IMR-90 (cell line): ENCODE measurements around the gene PSMB3. TPM values are rescaled to one million over a fixed set of nuclear protein-coding genes. Genes with fewer than 3 reads are reported as not detected.

Experiments
- ATAC-seq: fragments of 200-7000 bp; cut with Tn5 transposase; 2 replicates; pipeline ENCODE4 v1.9.1; 2020; ENCODE audit warnings: low read depth, mild to moderate bottlenecking, moderate library complexity
- BruUV-seq: library from RNA; stranded (reverse); fragments of 400-500 nt; replicated peaks from 2 replicates; lab custom pipeline; 2021; lab: Mats Ljungman, UMichigan
- CTCF ChIA-PET: fragments of 300-600 bp; formaldehyde crosslinking; extraction: SDS; loops from one replicate; lab custom pipeline; 2021; ENCODE audit warnings: antibody characterized with exemption; lab: Yijun Ruan, JAX
- POLR2A ChIA-PET: fragments of 300-600 bp; sonication (Branson Sonifier 250); formaldehyde crosslinking; loops from one replicate; lab custom pipeline; 2022; ENCODE audit warnings: antibody characterized with exemption; ENCODE audit not compliant: unreplicated experiment; lab: Charles Lee
- DNase-seq: peaks from one replicate; pipeline ENCODE4 v3.0.0; 2013
- H2AFZ ChIP-seq: replicated peaks from 2 replicates; pipeline ENCODE3; 2013; ENCODE audit warnings: low read length, mild to moderate bottlenecking; ENCODE audit not compliant: poor library complexity
- H2AK5ac ChIP-seq: 2 replicates; pipeline ENCODE4 v1.6.1; 2013; ENCODE audit warnings: low read depth, low read length, inconsistent platforms
- H2AK9ac ChIP-seq: replicated peaks from 2 replicates; pipeline ENCODE3; 2013; ENCODE audit warnings: mild to moderate bottlenecking, low read depth, low read length, moderate library complexity; ENCODE audit not compliant: poor library complexity
- H2BK120ac ChIP-seq: 2 replicates; pipeline ENCODE4 v1.6.1; 2013; ENCODE audit warnings: low read depth, low read length, inconsistent platforms
- H2BK15ac ChIP-seq: 3 replicates; pipeline ENCODE4 v1.6.1; 2013; ENCODE audit warnings: low read depth, low read length, inconsistent platforms
- H2BK20ac ChIP-seq: 2 replicates; pipeline ENCODE4 v1.6.1; 2013; ENCODE audit warnings: low read depth, mild to moderate bottlenecking, inconsistent platforms, low read length, moderate library complexity
- H2BK5ac ChIP-seq: 2 replicates; pipeline ENCODE4 v1.6.1; 2013; ENCODE audit warnings: mild to moderate bottlenecking, low read depth, low read length, inconsistent platforms; ENCODE audit not compliant: poor library complexity, severe bottlenecking
- H3K14ac ChIP-seq: replicated peaks from 2 replicates; pipeline ENCODE4 v1.6.1; 2013; ENCODE audit warnings: low read depth, low read length, inconsistent platforms
- H3K18ac ChIP-seq: 2 replicates; pipeline ENCODE4 v1.6.1; 2013; ENCODE audit warnings: low read depth, low read length, control low read depth
- H3K23ac ChIP-seq: 2 replicates; pipeline ENCODE4 v1.6.1; 2013; ENCODE audit warnings: low read depth, low read length, inconsistent platforms
- H3K27ac ChIP-seq: 2 replicates; pipeline ENCODE4 v1.5.1; 2013; ENCODE audit warnings: mild to moderate bottlenecking, control low read depth, low read length; ENCODE audit not compliant: insufficient read depth
- H3K27me3 ChIP-seq: 2 replicates; pipeline ENCODE4 v1.6.1; 2013; ENCODE audit warnings: low read length; ENCODE audit not compliant: control insufficient read depth, insufficient read depth
- H3K36me3 ChIP-seq: 2 replicates; pipeline ENCODE4 v1.6.1; 2013; ENCODE audit warnings: low read length, mixed read lengths; ENCODE audit not compliant: control insufficient read depth, insufficient read depth
- H3K4ac ChIP-seq: 2 replicates; pipeline ENCODE4 v1.6.1; 2013; ENCODE audit warnings: low read depth, low read length, inconsistent platforms
- H3K4me1 ChIP-seq: 2 replicates; pipeline ENCODE4 v1.6.1; 2013; ENCODE audit warnings: low read length, mixed read lengths; ENCODE audit not compliant: control insufficient read depth, insufficient read depth
- H3K4me2 ChIP-seq: 2 replicates; pipeline ENCODE4 v1.6.1; 2013; ENCODE audit warnings: low read depth, mild to moderate bottlenecking, control low read depth, low read length, moderate library complexity
- H3K4me3 ChIP-seq: 2 replicates; pipeline ENCODE4 v1.5.1; 2013; ENCODE audit warnings: low read depth, mild to moderate bottlenecking, control low read depth, low read length, moderate library complexity; ENCODE audit not compliant: insufficient read depth
- H3K56ac ChIP-seq: 2 replicates; pipeline ENCODE4 v1.6.1; 2013; ENCODE audit warnings: low read length, inconsistent platforms; ENCODE audit not compliant: insufficient read depth; ENCODE audit errors: extremely low read depth
- H3K79me1 ChIP-seq, 2 experiments: 2 replicates each; pipeline ENCODE4 v1.6.1; 2013; ENCODE audit warnings: low read length in 2 of 2, inconsistent platforms in 1 of 2, low read depth in 1 of 2
- H3K9ac ChIP-seq: 2 replicates; pipeline ENCODE4 v1.6.1; 2013; ENCODE audit warnings: low read depth, low read length, control low read depth
- H3K9me1 ChIP-seq: 2 replicates; pipeline ENCODE4 v1.6.1; 2013; ENCODE audit warnings: low read length, inconsistent platforms; ENCODE audit not compliant: insufficient read depth
- H3K9me3 ChIP-seq: 2 replicates; pipeline ENCODE4 v1.6.1; 2013; ENCODE audit warnings: low read length; ENCODE audit not compliant: control insufficient read depth, insufficient read depth
- H4K20me1 ChIP-seq: 2 replicates; pipeline ENCODE4 v1.6.1; 2013; ENCODE audit warnings: low read length, inconsistent platforms; ENCODE audit not compliant: insufficient read depth
- H4K5ac ChIP-seq: 2 replicates; pipeline ENCODE4 v1.6.1; 2013; ENCODE audit warnings: mild to moderate bottlenecking, low read depth, low read length, control low read depth
- H4K8ac ChIP-seq, 2 experiments: 2 replicates each; pipeline ENCODE4 v1.6.1; 2013; ENCODE audit warnings: low read depth in 2 of 2, low read length in 2 of 2, control low read depth in 1 of 2, inconsistent platforms in 1 of 2
- H4K91ac ChIP-seq: 2 replicates; pipeline ENCODE4 v1.6.1; 2013; ENCODE audit warnings: low read depth, low read length, inconsistent platforms; ENCODE audit not compliant: insufficient read depth
- CEBPB ChIP-seq: IDR thresholded peaks from 2 replicates; pipeline ENCODE4 v1.6.1; 2012; ENCODE audit warnings: low read depth, low read length, improper control_type of control experiment
- CHD1 ChIP-seq: IDR thresholded peaks from 2 replicates; pipeline ENCODE4 v1.6.1; 2012; ENCODE audit warnings: low read depth, low read length, improper control_type of control experiment
- CTCF ChIP-seq: conservative IDR thresholded peaks from 2 replicates; pipeline ENCODE4 v1.5.1; 2012; ENCODE audit warnings: mild to moderate bottlenecking, low read depth, low read length, improper control_type of control experiment
- MXI1 ChIP-seq: IDR thresholded peaks from 2 replicates; pipeline ENCODE4 v1.6.1; 2012; ENCODE audit warnings: low read depth, mild to moderate bottlenecking, low read length, moderate library complexity, borderline replicate concordance
- RCOR1 ChIP-seq: IDR thresholded peaks from 2 replicates; pipeline ENCODE4 v1.6.1; 2012; ENCODE audit warnings: mild to moderate bottlenecking, low read length, improper control_type of control experiment; ENCODE audit not compliant: insufficient replicate concordance
- WGBS, 2 experiments: methylation state at CpG; one replicate each; pipeline versions ENCODE4 v1.1.5 to v1.1.7; 2013; ENCODE audit warnings: missing lambda C conversion rate in 2 of 2; ENCODE audit not compliant: insufficient read length in 1 of 2; ENCODE audit errors: extremely low coverage in 2 of 2; 5-methylcytosine and 5-hydroxymethylcytosine counted together
- dilution Hi-C: fragments of 300-500 bp; cut with HindIII; formaldehyde crosslinking; loops from one replicate; pipeline ENCODE4 v1.14.3; 2018; ENCODE audit warnings: low sequenced_read_pairs; ENCODE audit not compliant: unreplicated experiment
- in situ Hi-C: fragments of 300-500 bp; cut with MboI; formaldehyde crosslinking; loops from 3 replicates; pipeline ENCODE4 v1.14.3; 2019; ENCODE audit warnings: low sequenced_read_pairs, inconsistent platforms, mixed read lengths
- intact Hi-C: fragments of 100-400 bp; cut with micrococcal nuclease; formaldehyde crosslinking; loops from 2 replicates; pipeline ENCODE4 v1.10.0; 2022
- polyA plus RNA-seq, 3 experiments: library from polyadenylated mRNA; depleted of rRNA; stranded (reverse); fragments of >200 nt; gene quantifications; 2 replicates each; pipeline ENCODE4 v1.2.3, GENCODE V29; 2012; ENCODE audit warnings: low replicate concordance in 1 of 3
- total RNA-seq: library from RNA; depleted of rRNA; stranded (reverse); fragments of >200 nt; gene quantifications from 2 replicates; pipeline ENCODE4 v1.2.3, GENCODE V29; 2012

PSMB3 gene
- total and polyA plus RNA-seq, 2 of the 4 experiments (the other 2 are of a cell fraction): 480 to 828 TPM

GRCh38 chr17:38742411-38743308 is 9.9 kb upstream of the PSMB3 start:
- peak; percentile 84 for DNase-seq
- no peaks in the 10 kb centered on the region for H3K27me3 ChIP-seq
- H3K4ac ChIP-seq: no peak overlapping the region
- H2BK15ac ChIP-seq: no peak overlapping the region
- dilution Hi-C loops: no loop called here
- no peak overlapping the region for H4K91ac ChIP-seq
- no TSS peak for BruUV-seq
- no peak overlapping the region for H3K14ac ChIP-seq
- H2BK5ac ChIP-seq: no peak overlapping the region
- peaks cover 84% of the 10 kb centered on the region for H4K20me1 ChIP-seq
- CTCF ChIA-PET: no interaction called here
- H4K5ac ChIP-seq: no peak overlapping the region
- no peak overlapping the region for H3K9ac ChIP-seq
- H4K8ac ChIP-seq: no peak overlapping the region
- H3K79me1 ChIP-seq: peaks cover 15 to 84% of the 10 kb centered on the region in 2 experiments
- no peak overlapping the region for H3K27ac ChIP-seq
- H2AFZ ChIP-seq: peak overlapping the region; percentile 47
- H2BK20ac ChIP-seq: no peak overlapping the region
- in situ Hi-C loops: no loop called here
- H3K23ac ChIP-seq: no peak overlapping the region; the same call in 1 of the 2 replicates
- 43% methylated on average over 11 of the region's 22 CpGs; no CpG with 5 or more reads in 1 of the 2 experiments for WGBS, 2 experiments
- H3K56ac ChIP-seq: no peak overlapping the region
- H3K36me3 ChIP-seq: peaks cover 25% of the 10 kb centered on the region
- intact Hi-C loops: no loop called here
- no peak overlapping the region for H3K4me3 ChIP-seq
- H2BK120ac ChIP-seq: no peak overlapping the region
- H3K18ac ChIP-seq: no peak overlapping the region
- POLR2A ChIA-PET: no interaction called here
- ATAC-seq: peak; percentile 21; the same call in 1 of the 2 replicates
- H3K9me3 ChIP-seq: no peaks in the 10 kb centered on the region
- peak overlapping the region; percentile 16; the same call in 1 of the 2 replicates for H3K4me2 ChIP-seq
- H3K9me1 ChIP-seq: peaks cover 22% of the 10 kb centered on the region
- H2AK9ac ChIP-seq: peak overlapping the region; percentile 87
- H3K4me1 ChIP-seq: peaks cover 23% of the 10 kb centered on the region
- TF ChIP-seq CTCF (no peak), CEBPB (peak; percentile 27; the same call in 1 of the 2 replicates), CHD1 (no peak), RCOR1 (no peak), MXI1 (no peak)
- H2AK5ac ChIP-seq: peak overlapping the region; percentile 43; the same call in 1 of the 2 replicates
